ENCODE results near the gene ZNF629.

DNA sequence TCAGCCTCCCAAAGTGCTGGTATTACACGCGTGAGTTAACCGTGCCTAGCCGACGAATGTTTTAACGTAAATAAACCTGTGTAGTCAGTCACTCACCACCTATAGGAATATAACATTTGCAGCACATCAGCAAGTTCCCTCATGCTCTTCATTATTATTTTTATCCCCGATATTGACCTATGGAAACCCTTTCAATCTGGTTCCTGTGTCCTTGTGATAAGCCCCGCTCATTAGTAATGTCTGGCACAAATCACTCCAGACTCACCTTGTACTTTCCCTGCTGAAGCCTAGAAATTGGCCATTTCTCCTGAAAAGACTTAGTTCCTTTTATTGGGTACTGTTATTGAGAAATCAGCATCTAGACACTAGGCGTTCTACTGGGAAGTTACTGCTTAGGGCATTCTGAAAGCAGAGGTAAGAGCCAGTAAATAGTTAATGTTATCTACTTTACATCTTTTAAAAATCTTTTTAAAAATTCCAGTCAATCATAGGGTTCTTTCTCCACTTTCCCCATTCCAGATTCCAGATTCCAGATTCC is 40.3 kb downstream of the ZNF629 start:
- TF ChIP-seq, protein P1, sequence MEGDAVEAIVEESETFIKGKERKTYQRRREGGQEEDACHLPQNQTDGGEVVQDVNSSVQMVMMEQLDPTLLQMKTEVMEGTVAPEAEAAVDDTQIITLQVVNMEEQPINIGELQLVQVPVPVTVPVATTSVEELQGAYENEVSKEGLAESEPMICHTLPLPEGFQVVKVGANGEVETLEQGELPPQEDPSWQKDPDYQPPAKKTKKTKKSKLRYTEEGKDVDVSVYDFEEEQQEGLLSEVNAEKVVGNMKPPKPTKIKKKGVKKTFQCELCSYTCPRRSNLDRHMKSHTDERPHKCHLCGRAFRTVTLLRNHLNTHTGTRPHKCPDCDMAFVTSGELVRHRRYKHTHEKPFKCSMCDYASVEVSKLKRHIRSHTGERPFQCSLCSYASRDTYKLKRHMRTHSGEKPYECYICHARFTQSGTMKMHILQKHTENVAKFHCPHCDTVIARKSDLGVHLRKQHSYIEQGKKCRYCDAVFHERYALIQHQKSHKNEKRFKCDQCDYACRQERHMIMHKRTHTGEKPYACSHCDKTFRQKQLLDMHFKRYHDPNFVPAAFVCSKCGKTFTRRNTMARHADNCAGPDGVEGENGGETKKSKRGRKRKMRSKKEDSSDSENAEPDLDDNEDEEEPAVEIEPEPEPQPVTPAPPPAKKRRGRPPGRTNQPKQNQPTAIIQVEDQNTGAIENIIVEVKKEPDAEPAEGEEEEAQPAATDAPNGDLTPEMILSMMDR (IDR thresholded peaks at IDR 0.05) = no peak
- TF ChIP-seq POLR2A (IDR thresholded peaks at IDR 0.05) = no peak

All from right lobe of liver (tissue), 4 donors.